ENCODE results near the gene GRM5. TPM values are rescaled to one million over a fixed set of nuclear protein-coding genes. Genes with fewer than 3 reads are reported as not detected.

The GRM5 gene
- total RNA-seq, 1 donor from 2014 or later: 0.17 TPM

DNA sequence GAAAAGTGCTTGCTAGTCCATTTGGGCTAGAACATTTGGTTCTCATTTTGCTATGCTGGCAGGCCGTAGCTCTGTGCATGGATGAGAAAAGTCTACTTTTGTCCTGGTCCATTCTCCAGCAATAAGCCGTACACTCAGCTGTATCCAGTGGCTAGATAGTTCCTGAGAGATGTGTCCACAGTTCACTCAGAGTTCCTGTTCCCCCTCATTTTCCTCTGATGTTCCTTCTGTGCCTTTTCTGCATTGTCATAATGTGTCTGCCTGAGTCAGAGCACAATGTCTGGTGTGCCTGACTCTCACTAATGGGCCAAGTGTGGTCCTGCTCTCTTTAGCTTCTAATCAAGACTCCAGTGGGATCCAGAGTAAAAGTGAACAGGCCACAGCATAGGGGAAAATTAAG is 512.6 kb downstream of the GRM5 start:
- Mint-ChIP-seq H3K9me3 (no peaks in the 10 kb centered on the region), H3K36me3 (no peaks in the 10 kb centered on the region), H3K27me3 (peaks cover 3% of the 10 kb centered on the region), H3K4me3 (no peak overlapping the region), H3K4me1 (ENCODE audit: unreplicated experiment) (no peaks in the 10 kb centered on the region), H3K27ac (no peak overlapping the region)
- DNase-seq (ENCODE audit: extremely low spot score, unreplicated experiment): no peak
- TF ChIP-seq, protein P1, sequence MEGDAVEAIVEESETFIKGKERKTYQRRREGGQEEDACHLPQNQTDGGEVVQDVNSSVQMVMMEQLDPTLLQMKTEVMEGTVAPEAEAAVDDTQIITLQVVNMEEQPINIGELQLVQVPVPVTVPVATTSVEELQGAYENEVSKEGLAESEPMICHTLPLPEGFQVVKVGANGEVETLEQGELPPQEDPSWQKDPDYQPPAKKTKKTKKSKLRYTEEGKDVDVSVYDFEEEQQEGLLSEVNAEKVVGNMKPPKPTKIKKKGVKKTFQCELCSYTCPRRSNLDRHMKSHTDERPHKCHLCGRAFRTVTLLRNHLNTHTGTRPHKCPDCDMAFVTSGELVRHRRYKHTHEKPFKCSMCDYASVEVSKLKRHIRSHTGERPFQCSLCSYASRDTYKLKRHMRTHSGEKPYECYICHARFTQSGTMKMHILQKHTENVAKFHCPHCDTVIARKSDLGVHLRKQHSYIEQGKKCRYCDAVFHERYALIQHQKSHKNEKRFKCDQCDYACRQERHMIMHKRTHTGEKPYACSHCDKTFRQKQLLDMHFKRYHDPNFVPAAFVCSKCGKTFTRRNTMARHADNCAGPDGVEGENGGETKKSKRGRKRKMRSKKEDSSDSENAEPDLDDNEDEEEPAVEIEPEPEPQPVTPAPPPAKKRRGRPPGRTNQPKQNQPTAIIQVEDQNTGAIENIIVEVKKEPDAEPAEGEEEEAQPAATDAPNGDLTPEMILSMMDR (conservative IDR thresholded peaks at IDR 0.05): no peak

DNA sequence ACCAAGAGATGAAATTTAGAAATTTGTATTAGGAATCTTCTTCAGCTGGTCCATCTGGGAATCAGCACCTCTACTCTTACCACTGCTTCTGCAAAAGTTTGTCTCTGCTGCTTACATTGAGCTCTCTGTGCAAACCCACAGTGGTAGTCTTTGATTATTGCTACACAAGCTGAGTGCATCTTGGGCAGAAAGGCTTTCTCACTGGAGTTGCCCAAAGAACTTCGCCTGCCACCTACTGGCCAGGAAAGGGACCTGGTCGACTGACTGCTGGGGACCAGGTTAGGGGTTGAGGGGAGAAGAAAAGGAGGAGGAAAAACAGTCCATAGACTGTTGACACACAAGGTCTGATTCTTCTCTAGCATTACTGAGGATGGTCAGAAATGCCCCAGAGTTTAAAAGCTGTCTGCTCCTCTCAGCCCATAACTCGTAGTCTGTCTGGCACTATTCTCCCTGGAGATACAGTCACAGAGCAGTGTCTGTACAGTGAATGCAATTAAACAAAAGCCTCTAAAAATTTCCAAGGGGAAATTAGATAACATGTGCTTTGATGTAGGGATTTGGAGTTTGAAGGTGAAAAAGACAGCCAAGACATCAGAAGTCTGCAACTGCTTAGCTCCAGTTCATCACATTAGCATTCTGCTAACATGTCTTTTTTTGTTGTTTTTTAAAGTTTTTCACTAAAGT is 513.3 kb downstream of the GRM5 start:
- Mint-ChIP-seq H3K27ac (no peak overlapping the region), H3K27me3 (peaks cover 3% of the 10 kb centered on the region), H3K36me3 (no peaks in the 10 kb centered on the region), H3K4me3 (no peak overlapping the region), H3K4me1 (ENCODE audit: unreplicated experiment) (no peaks in the 10 kb centered on the region), H3K9me3 (no peaks in the 10 kb centered on the region)
- TF ChIP-seq, protein P1 (conservative IDR thresholded peaks at IDR 0.05): peak; percentile 74
- no peak for DNase-seq (ENCODE audit: extremely low spot score, unreplicated experiment)

DNA sequence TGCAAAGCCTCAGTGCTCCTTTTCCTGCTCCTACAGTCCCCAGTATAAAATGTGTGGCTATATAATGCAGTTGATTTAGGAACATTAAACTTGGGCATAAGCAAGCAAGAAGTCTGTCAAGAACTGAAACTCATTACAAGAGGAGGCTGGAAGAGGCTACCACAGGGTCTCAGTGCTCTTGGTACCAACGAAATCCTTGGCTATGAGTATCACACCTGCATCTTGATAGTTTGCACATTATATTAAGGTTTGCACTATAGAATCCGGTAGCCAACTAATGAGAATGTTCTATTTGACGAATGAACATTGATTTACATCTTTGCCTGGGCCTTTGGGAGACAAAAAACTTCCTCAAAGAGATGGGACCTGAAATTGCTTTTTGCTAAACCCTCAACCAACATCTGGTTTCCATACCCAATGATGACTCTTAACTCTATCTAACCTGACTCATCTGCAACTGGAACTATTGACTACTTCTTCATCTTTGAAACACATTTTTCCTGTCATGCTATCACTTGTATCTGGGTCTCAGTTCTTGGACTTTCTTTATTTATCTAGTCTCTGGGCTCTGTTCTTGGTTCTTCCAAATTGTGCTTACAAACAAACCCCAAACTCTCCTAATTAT is 521.0 kb downstream of the GRM5 start:
- Mint-ChIP-seq H3K4me1 (ENCODE audit: unreplicated experiment) (peaks cover 7% of the 10 kb centered on the region), H3K9me3 (no peaks in the 10 kb centered on the region), H3K36me3 (no peaks in the 10 kb centered on the region), H3K4me3 (no peak overlapping the region), H3K27me3 (no peaks in the 10 kb centered on the region), H3K27ac (no peak overlapping the region)
- no peak for DNase-seq (ENCODE audit: extremely low spot score, unreplicated experiment)
- TF ChIP-seq, protein P1 (conservative IDR thresholded peaks at IDR 0.05): no peak

DNA sequence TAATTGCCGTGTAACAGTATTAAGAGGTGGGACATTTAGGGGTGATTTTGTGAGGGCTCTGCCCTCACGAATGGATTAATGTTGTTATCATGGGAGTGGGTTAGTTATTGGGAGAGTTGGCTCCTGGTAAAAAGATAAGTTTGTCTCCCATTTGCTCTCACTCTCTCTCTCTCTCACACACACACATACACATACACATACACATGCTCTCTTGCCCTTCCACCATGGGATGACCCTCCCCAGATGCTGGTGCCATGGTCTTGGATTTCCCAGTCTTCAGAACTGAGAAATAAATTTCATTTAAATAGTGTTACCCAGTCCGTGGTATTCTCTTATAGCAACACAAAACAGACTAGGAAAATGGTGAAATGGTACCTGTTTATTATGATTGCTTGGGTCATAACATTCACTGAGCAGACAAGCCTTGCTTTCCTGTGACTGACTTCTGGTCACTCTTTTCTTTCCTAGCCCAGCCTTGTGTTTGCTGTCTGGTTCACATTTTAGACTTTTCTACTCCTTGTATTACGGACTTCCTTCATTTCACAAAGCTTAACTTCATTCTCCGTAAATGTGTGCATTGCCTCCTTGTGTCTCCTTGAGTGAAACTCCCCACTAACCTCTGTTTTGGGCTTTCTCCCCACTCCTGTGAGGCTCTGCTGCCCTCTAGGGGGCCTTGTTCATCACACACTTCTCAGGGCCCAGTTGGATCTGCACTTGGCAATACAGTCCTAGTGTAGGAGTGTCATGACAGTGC is 521.7 kb downstream of the GRM5 start:
- Mint-ChIP-seq H3K9me3 (no peaks in the 10 kb centered on the region), H3K27ac (no peak overlapping the region), H3K36me3 (no peaks in the 10 kb centered on the region), H3K4me3 (no peak overlapping the region), H3K27me3 (no peaks in the 10 kb centered on the region), H3K4me1 (ENCODE audit: unreplicated experiment) (peaks cover 7% of the 10 kb centered on the region)
- peak; percentile 82 for DNase-seq (ENCODE audit: extremely low spot score, unreplicated experiment)
- TF ChIP-seq, protein P1 (conservative IDR thresholded peaks at IDR 0.05): peak; percentile 95

DNA sequence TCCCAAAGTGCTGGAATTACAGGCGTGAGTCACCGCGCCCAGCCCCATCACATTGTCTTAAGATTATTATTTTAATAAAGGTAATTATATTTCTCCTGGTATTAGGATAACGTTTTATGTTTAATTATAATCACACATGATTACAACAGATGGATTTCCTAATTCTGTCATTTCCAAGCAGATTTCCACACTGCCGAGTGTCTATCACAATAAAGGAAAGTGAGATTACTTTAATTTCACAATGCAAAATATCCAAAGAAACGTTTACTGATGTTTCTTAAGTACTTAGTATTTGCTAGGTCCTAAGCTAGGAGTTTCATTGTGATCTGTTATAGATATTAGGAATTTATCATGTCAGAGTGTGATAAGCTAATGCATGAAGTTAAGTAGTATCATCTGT is 524.8 kb downstream of the GRM5 start:
- no peaks in the 10 kb centered on the region for H3K36me3 Mint-ChIP-seq
- TF ChIP-seq, protein P1 (conservative IDR thresholded peaks at IDR 0.05): no peak
- H3K4me3 Mint-ChIP-seq: no peak overlapping the region

More for the DNA sequence above, 524.8 kb downstream of the GRM5 start:
- H3K27ac Mint-ChIP-seq: no peak overlapping the region
- peaks cover 7% of the 10 kb centered on the region for H3K4me1 Mint-ChIP-seq (ENCODE audit: unreplicated experiment)
- no peaks in the 10 kb centered on the region for H3K27me3 Mint-ChIP-seq
- no peak for DNase-seq (ENCODE audit: extremely low spot score, unreplicated experiment)
- H3K9me3 Mint-ChIP-seq: no peaks in the 10 kb centered on the region
